NCI-H1436 treated with DMSO at 0.1 percent for 48 hours (cell line): ENCODE results near the gene TMEM126A.
"Not testable (repeated sequence)": the region's sequence is repeated elsewhere in the genome, so short reads cannot be mapped to it uniquely, and the experiment has no call there.

Experiments used
- DNase-seq: peaks from one replicate; lab custom pipeline; 2025; lab: John Stamatoyannopoulos, UW

TMEM126A gene

GRCh38 chr11:85647604-85648299 is at the start of gene TMEM126A:
Gene TMEM126A (plus strand): TSS chr11:85647967. CDS start chr11:85650256, 2,289 bp downstream.
- DNase-seq, result peak; percentile 49

- DNase-seq, result no peak
These were observed 48.7 kb upstream of the TMEM126A start for GRCh38 chr11:85599083-85599482.

- DNase-seq, result no peak
These were observed 45.1 kb upstream of the TMEM126A start for GRCh38 chr11:85602526-85603213.

GRCh38 chr11:85603220-85603619 is 44.5 kb upstream of the TMEM126A start:
- no peak for DNase-seq

GRCh38 chr11:85606237-85606636 is 41.5 kb upstream of the TMEM126A start:
- not testable (repeated sequence) for DNase-seq

GRCh38 chr11:85608621-85609020 is 39.1 kb upstream of the TMEM126A start:
- not testable (repeated sequence) for DNase-seq

GRCh38 chr11:85609286-85609685 is 38.5 kb upstream of the TMEM126A start:
- DNase-seq, result not testable (repeated sequence)

- DNase-seq, result not testable (repeated sequence)
These were observed 36.1 kb upstream of the TMEM126A start for GRCh38 chr11:85611643-85612042.

- no peak for DNase-seq
These were observed 28.3 kb upstream of the TMEM126A start for GRCh38 chr11:85619499-85619898.

- no peak for DNase-seq
These were observed 27.5 kb upstream of the TMEM126A start for GRCh38 chr11:85620256-85620655.

- no peak for DNase-seq
These were observed 21.3 kb upstream of the TMEM126A start for GRCh38 chr11:85626496-85626895.

- no peak for DNase-seq
These were observed 20.3 kb upstream of the TMEM126A start, which contains the start of gene DLG2 for GRCh38 chr11:85627332-85627997. Gene DLG2 (minus strand): TSS chr11:85627344.

GRCh38 chr11:85627998-85628770 is 19.6 kb upstream of the TMEM126A start, which contains the start of gene TMEM126B:
Gene TMEM126B (plus strand): TSS chr11:85628593. CDS start chr11:85628608, 15 bp downstream.
- peak; percentile 86 for DNase-seq

GRCh38 chr11:85628771-85629341 is 18.9 kb upstream of the TMEM126A start:
- no peak for DNase-seq

GRCh38 chr11:85634747-85635146 is 13.0 kb upstream of the TMEM126A start:
- no peak for DNase-seq

- DNase-seq, result no peak
These were observed 4.6 kb upstream of the TMEM126A start for GRCh38 chr11:85643191-85643614.

- no peak for DNase-seq
These were observed 689 bp upstream of the TMEM126A start for GRCh38 chr11:85647078-85647477.

GRCh38 chr11:85651118-85651517 is 3.4 kb downstream of the TMEM126A start:
- no peak for DNase-seq

- no peak for DNase-seq
These were observed 5.2 kb downstream of the TMEM126A start for GRCh38 chr11:85652786-85653447.

- not testable (repeated sequence) for DNase-seq
These were observed 6.6 kb downstream of the TMEM126A start for GRCh38 chr11:85654343-85654742.

- no peak for DNase-seq
These were observed 9.0 kb downstream of the TMEM126A start for GRCh38 chr11:85656777-85657176.
